HG03442 (cell line): ENCODE measurements around the gene GPC6.

Source experiments
- ATAC-seq: cut with Tn5 transposase; IDR thresholded peaks from one replicate; pipeline ENCODE4 v1.9.1; 2021; ENCODE audit warnings: mild to moderate bottlenecking, moderate library complexity; ENCODE audit not compliant: unreplicated experiment

Gene GPC6

GRCh38 chr13:94308832-94309231, 1082.2 kb downstream of the GPC6 start:
- no peak for ATAC-seq

DNA sequence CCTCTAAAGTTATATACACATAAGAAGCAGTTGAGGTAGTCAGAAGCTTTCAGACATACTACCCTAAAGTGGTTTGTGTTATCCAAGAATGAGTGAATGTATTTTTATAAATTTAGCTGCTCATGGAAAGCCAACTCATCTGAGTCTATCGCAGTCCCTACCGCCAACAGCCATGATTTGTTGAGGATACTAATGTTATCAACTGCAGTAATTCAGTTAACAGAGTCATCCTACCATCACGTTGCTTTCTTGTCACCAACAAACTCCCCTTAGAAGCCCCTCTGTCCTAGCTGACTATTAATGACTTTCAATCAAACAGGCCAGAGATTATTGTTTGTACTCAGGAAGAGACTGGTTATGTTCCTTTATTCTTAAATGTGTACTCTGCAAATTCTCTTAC, 1083.0 kb downstream of the GPC6 start:
- no peak for ATAC-seq

DNA sequence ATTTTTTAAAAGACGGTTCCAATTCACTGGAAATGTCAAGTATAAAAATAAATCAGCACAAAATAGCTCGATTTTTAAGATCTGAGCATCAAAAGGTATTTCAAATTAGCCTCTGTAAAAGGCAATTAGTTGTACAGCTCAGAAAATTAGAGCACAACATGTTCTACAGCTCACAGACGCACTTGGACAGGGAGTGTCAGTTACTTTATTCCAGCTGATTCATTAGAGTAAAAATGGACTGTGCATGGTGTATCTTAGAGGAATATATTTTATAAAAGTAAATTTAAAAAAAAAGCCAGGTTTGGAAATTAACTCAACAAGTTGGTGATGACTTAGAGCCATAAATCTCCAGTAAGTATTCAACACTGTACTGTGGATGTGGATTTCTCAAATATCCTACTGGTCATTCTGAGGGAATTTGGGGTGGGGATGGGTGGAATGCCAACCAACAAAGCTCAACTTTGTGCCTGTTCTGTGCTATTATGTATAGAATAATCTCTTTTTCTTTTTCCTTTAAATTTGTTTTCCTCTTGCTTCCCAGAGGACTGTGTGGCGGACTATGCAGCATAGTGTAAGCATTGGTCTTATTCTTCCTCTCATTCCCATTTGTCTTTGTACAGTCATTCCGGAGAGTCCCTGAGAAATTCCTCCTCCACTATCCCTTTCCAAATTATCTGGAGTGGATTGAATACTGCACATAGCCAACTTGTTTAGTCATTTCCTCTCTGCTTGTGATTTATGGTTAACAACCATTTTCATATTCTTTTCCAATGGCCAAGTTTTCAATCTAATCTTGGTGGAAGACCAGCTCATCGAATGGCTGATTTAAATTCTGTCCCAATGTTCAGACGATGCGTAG, 1083.6 kb downstream of the GPC6 start:
- no peak for ATAC-seq

DNA sequence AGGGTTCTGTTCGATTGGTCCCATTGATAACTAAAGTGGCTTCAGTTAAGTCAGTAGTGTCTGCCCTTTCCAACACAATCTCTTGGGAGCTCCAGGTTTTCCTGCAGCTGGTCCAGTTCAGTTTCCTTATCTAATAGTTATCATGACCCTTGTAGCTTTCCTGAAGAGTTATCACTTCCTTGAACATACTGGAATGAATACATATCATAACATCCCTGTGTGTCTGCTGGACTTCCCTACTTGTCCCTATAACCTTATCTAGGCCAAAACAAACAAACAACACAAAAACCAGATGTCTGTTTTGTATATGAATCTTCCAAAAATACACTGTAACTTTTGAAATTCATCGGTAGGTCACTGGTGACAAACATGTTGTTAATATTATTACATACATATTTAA, 1085.3 kb downstream of the GPC6 start:
- ATAC-seq = no peak

- ATAC-seq = peak; percentile 89
Observed at GRCh38 chr13:94312511-94313216, 1086.1 kb downstream of the GPC6 start.

GRCh38 chr13:94313321-94313910, 1086.8 kb downstream of the GPC6 start:
- no peak for ATAC-seq

- ATAC-seq = no peak
Observed at GRCh38 chr13:94313926-94314325, 1087.3 kb downstream of the GPC6 start.

DNA sequence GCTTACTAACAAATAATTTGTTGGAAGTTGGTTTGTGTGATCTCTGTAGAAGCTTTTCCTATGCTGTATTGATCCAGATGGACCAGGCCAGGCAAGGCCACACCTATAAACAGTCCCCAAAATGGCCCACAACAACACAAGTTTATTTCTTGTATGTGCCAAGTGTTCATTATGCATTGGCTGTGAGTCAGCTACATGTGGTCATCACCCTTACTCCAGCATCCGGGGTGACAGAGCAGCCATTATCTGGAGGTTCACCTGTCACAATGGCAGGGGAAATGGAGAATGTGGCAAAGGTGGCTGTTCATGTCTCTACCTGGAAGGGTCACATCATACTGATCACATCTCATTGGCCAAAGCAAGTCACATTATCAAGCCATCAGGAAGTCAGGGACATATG, 1088.6 kb downstream of the GPC6 start:
- no peak for ATAC-seq

DNA sequence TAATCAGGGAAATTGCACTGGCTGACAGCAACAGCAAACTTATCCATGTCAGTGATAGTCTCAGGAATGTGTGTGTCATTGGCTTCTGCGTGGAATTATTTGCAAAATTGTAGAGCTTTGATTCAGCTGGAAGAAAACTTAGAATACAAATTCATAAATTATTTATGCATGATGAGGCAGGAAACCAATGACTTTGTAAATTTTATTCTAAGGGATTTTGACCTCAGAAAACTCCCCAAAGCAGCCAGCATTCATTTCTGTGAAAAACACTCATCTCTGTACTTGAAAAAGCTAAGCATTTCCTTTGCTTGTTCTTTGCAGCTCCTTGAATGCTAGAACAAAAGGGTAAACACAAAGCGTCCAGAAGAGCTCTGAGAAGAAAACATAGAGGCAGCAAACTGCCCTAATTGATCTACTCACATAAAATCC, 1090.5 kb downstream of the GPC6 start:
- ATAC-seq = peak; percentile 46

DNA sequence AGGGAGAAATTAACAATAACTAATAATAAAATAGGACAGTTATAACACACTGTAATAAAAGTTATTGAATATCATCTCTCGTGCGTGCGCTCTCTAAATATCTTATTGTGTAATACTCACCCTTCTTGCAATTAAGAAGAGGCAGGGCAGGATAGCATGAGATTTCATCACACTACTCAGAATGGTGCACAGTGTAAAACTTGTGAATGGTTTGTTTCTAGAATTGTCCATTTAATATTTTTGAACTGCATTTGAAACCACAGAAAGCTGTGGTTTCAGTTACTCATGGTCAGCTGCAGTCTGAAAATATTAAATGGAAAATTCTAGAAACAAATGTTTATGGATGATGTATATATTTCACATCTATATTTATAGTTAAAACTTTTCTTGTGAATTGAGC, 1091.8 kb downstream of the GPC6 start:
- ATAC-seq = peak; percentile 52

DNA sequence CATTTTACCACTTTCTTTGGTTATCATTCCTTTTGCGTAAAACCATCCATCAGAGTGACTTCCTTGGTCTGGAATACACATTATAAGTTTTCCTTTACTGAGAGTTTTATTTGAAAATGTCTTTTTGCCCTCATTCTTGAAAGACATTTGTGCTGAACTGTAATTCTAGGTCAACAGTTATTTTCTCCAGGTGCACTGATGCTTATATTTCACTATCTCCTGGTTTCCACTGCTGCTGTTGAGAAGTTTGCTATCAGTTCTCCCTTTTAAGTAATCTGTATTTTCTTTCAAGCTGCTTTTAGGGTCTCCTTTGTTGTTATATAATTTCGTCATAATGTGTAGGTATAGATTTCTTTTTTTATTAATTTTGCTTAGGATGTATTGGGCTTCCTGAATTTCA, 1092.9 kb downstream of the GPC6 start:
- ATAC-seq = no peak

DNA sequence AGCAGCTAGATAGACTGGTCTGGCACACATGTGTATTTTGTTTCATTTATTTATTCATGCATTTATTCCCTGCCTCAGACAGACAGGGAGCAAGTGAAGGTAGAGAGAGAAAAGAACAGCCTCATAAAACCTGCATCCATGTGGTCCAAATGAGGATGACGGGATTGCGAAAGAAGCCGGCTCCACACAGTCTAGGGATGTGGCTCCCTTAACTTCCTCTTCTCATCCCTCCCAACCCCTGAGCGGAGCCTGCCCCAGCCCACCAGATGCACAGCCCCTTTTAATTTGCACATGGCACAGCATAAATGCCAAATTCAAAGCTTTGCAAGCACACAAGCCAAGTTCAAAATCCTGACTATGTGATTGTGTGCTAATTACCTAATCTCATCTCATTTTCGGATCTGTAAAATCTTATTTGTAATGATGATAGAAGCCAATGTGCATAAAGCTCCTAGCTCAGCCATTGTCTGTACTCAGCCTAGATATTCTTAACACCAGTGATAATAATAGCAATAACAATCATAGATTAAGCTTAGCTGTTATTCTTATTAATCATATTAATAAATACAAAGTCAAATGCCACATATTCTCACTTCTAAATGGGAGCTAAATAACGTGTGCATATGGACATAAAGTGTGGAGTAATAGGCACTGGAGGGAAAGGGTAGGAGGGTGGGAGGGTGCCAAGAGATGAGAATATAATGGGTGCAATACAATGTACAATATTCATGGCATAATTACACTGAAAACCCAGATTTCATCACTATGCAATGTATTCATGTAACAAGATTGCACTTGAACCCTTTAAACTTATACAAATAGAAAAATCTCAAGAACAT, 1096.5 kb downstream of the GPC6 start:
- ATAC-seq = no peak

DNA sequence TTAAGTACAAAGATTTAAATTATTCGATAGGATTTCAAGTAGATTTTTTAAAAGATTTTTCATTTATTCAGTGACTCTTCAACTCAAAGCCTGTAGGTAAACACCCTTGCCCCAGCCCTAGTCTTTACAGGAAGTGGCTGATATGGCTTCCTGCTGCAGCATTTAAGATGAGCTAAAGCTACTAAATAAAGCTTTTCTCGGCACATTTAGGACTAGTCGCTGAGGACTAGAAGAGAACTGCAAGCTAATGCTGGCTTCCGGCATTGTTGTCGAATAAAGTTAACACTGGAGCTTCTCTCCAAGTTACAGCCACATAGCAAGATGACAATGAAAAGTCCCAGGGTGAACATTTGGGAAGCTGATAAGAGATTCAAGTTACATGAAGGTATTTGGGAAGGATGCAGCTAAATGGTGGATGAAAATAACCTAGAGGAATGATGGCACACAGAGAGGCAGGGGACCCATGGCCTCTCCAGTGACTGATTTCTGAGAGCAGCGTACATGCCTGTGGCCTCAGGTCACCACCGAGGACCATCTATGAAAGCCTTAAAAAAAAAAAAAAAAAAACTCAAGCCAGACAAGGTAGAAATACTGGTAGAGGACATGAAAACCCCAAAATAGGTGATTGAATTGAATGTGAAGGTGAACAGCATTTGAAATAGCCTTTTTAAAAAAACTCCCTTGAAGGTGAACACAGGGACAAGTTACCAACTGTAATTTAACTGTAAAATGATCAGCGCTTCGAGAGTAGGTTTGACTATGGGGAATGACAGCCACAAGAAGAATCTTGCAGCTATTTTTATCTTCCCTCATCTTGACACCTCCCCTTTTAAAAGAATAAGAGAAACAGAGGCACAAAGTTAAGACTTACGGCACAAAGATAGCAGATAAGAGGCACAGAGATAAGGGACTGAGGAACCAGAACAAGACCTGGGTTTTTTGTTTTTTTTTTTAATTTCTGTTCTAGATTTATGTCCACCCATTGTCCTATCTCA, 1097.5 kb downstream of the GPC6 start:
- ATAC-seq = peak; percentile 36

GRCh38 chr13:94324767-94325540, 1098.3 kb downstream of the GPC6 start:
- no peak for ATAC-seq

DNA sequence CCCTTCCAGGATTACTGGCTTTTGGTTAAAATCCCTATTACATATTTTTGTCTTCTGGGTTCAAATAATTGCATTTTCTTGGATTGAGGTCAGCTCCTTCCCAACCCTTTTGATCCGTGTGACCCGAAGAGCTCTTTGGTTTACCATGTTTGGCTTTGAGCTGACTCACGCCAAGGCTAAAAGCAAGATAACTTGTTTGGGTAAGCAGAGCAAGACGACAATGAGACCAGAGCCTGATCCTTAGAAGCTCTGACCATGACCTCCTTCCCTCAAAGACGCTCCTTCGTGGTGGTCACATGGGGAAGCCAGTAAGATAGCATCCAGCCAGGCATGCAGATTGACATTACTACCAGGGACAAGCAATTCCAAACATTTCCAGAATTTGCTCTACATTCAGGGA, 1099.0 kb downstream of the GPC6 start:
- no peak for ATAC-seq

DNA sequence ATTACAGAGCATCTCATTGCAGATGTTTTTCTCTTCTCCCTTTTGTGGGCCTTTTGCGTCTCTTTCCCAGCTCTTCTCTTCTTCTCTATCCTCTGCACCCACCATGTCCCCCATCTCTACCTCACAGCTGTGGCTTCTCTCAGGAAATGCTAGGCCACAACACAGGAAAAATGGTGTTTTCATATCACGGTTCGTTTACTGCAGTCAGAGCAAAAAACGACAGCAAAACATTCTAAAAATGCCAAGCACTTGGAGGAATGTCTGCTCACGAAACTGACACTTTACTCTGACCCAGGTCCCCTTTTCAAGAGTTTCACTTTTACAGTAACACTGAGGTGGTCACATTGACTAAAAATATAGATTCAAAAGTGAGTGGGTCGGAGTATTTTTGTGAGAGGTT, 1100.7 kb downstream of the GPC6 start:
- peak; percentile 94 for ATAC-seq

GRCh38 chr13:94328381-94329041, 1101.9 kb downstream of the GPC6 start:
- no peak for ATAC-seq

DNA sequence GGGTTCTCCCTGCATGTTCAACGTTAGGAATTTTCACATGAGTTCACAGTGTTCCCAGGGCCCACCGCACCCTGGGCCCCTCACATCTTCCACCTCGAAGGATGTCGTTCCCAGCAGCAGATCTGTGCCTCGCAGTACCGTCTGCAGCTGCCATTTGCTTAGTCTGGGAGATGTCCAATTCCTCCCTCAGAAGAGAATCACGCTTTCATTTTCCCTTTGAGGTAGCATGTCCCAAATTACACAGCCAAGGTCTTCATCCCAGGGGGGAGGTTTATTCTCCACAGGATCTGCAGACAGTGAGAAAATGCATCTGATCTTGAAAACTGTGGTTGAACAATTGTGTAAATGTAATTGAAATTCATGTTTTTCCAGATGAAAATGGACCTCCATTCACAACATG, 1102.7 kb downstream of the GPC6 start:
- no peak for ATAC-seq
